GM12878 (cell line): ENCODE measurements around the gene DLG2. TPM values are rescaled to one million over a fixed set of nuclear protein-coding genes. Genes with fewer than 3 reads are reported as not detected.

Experiments
- ATAC-seq: fragments of 200-7000 bp; cut with Tn5 transposase; 3 replicates; pipeline ENCODE4 v1.9.1; 2020; ENCODE audit warnings: mild to moderate bottlenecking, moderate library complexity
- BruUV-seq: library from RNA; stranded (reverse); fragments of 400-500 nt; replicated peaks from 2 replicates; lab custom pipeline; 2021; lab: Mats Ljungman, UMichigan
- CTCF ChIA-PET: fragments of 300-600 bp; sonication (Branson Sonifier 250); formaldehyde crosslinking; extraction: SDS; loops from one replicate; lab custom pipeline; 2021; ENCODE audit warnings: inconsistent platforms; lab: Yijun Ruan, JAX
- POLR2A ChIA-PET: fragments of 350-600 bp; formaldehyde crosslinking; extraction: SDS; loops from one replicate; lab custom pipeline; 2021; ENCODE audit warnings: inconsistent platforms; lab: Charles Lee
- RAD21 ChIA-PET: fragments of 300-600 bp; sonication (Branson Sonifier 250); formaldehyde crosslinking; loops from one replicate; lab custom pipeline; 2023; ENCODE audit warnings: antibody characterized with exemption; ENCODE audit not compliant: unreplicated experiment; lab: Charles Lee
- SMC1A ChIA-PET: fragments of 300-600 bp; sonication (Branson Sonifier 250); formaldehyde crosslinking; loops from one replicate; lab custom pipeline; 2023; ENCODE audit not compliant: unreplicated experiment, uncharacterized antibody; lab: Charles Lee
- DNase-seq: peaks from one replicate; pipeline ENCODE4 v3.0.0-alpha.2; 2011; ENCODE audit warnings: low read depth, low spot score
- FAIRE-seq: peaks from 3 replicates; lab custom pipeline; 2011; peaks lifted over from hg19 to GRCh38; lab: Jason Lieb, UNC
- H2AFZ ChIP-seq: 2 replicates; pipeline ENCODE4 v1.6.0; 2011; ENCODE audit warnings: low read depth, low read length, control low read depth; ENCODE audit not compliant: control insufficient read depth
- H3K27ac ChIP-seq: 2 replicates; pipeline ENCODE4 v1.5.1; 2011; ENCODE audit warnings: control low read depth; ENCODE audit not compliant: control insufficient read depth, insufficient read depth
- H3K27me3 ChIP-seq, 2 experiments: replicated peaks in 1 of 2; 2 replicates each; pipeline versions ENCODE4 v1.6.0 to v1.6.1; 2011; ENCODE audit warnings: low read length in 1 of 2; ENCODE audit not compliant: control insufficient read depth in 2 of 2, insufficient read depth in 2 of 2
- H3K36me3 ChIP-seq, 2 experiments: 2 replicates each; pipeline ENCODE4 v1.5.1; 2011; ENCODE audit warnings: low read length in 1 of 2; ENCODE audit not compliant: control insufficient read depth in 2 of 2, insufficient read depth in 2 of 2
- H3K4me1 ChIP-seq: 2 replicates; pipeline ENCODE4 v1.6.1; 2011; ENCODE audit warnings: mild to moderate bottlenecking, low read length, moderate library complexity, mixed read lengths; ENCODE audit not compliant: control insufficient read depth, insufficient read depth
- H3K4me2 ChIP-seq: 2 replicates; pipeline ENCODE4 v1.6.0; 2011; ENCODE audit warnings: control low read depth; ENCODE audit not compliant: control insufficient read depth, insufficient read depth
- H3K4me3 ChIP-seq: fragments of 200-600 bp; sonication (generic); 2 replicates; pipeline ENCODE4 v1.5.1; 2016
- H3K79me2 ChIP-seq: 2 replicates; pipeline ENCODE4 v1.6.0; 2011; ENCODE audit warnings: low read length; ENCODE audit not compliant: control insufficient read depth, insufficient read depth
- H3K9ac ChIP-seq: 2 replicates; pipeline ENCODE4 v1.8.0; 2011; ENCODE audit warnings: low read length, control low read depth, mixed read lengths; ENCODE audit not compliant: control insufficient read depth, insufficient read depth
- H3K9me3 ChIP-seq: replicated peaks from 3 replicates; pipeline ENCODE4 v1.5.1; 2011; ENCODE audit warnings: mild to moderate bottlenecking, low read length; ENCODE audit not compliant: control insufficient read depth, insufficient read depth
- H4K20me1 ChIP-seq: 2 replicates; pipeline ENCODE4 v1.6.0; 2011; ENCODE audit not compliant: control insufficient read depth, insufficient read depth
- BHLHE40 ChIP-seq, 2 experiments: fragments of 450-650 bp in 1 of 2; IDR thresholded peaks; 2 replicates each; pipeline ENCODE4 v1.6.1; 2011 to 2017; ENCODE audit warnings: low read depth in 2 of 2, borderline replicate concordance in 1 of 2, improper control_type of control experiment in 1 of 2, low read length in 1 of 2, mild to moderate bottlenecking in 1 of 2
- MLLT1 ChIP-seq: fragments of 450-650 bp; IDR thresholded peaks from 2 replicates; pipeline ENCODE4 v1.6.1; 2016; ENCODE audit warnings: mild to moderate bottlenecking
- MTA2 ChIP-seq: fragments of 450-650 bp; IDR thresholded peaks from 2 replicates; pipeline ENCODE4 v1.6.1; 2016; ENCODE audit warnings: low read depth, mild to moderate bottlenecking, moderate library complexity
- RBBP5 ChIP-seq: fragments of 200-600 bp; sonication (generic); conservative IDR thresholded peaks from 2 replicates; pipeline ENCODE4 v1.6.1; 2016
- TBL1XR1 ChIP-seq: IDR thresholded peaks from 2 replicates; pipeline ENCODE4 v1.6.1; 2012; ENCODE audit warnings: low read depth, low read length, improper control_type of control experiment
- ZBED1 ChIP-seq: IDR thresholded peaks from 2 replicates; pipeline ENCODE4 v1.6.1; 2016; ENCODE audit warnings: borderline replicate concordance
- ZNF592 ChIP-seq: fragments of 450-650 bp; IDR thresholded peaks from 2 replicates; pipeline ENCODE4 v1.6.1; 2017; ENCODE audit warnings: mild to moderate bottlenecking, moderate library complexity
- WGBS: methylation state at CpG from one replicate; pipeline ENCODE4 v1.1.6; 2016; ENCODE audit warnings: low lambda C conversion rate; ENCODE audit not compliant: insufficient replicate concordance, insufficient coverage; ENCODE audit errors: missing lambda C conversion rate; 5-methylcytosine and 5-hydroxymethylcytosine counted together
- in situ Hi-C: fragments of 300-500 bp; cut with MboI; formaldehyde crosslinking; loops from 9 replicates; pipeline ENCODE4 v1.14.3; 2018; ENCODE audit warnings: mixed read lengths
- intact Hi-C: fragments of 100-400 bp; cut with micrococcal nuclease; formaldehyde crosslinking; loops from one replicate; pipeline ENCODE4 v1.14.2; 2022; ENCODE audit not compliant: unreplicated experiment
- polyA plus RNA-seq, 11 experiments: library from polyadenylated mRNA; depleted of rRNA in 4 of 11; unstranded in 6 of 11; stranded (reverse) in 5 of 11; fragments of >200 nt; fragmentation: Nextera tagmentation in 4 of 11; fragmentation: Illumina TruSeq in 1 of 11; extraction: Ambion mirVana in 4 of 11; extraction: Trizol in 1 of 11; gene quantifications; 1 replicate in 1 of 11; 2 replicates in 10 of 11; pipeline versions ENCODE4 v1.2.1 to v1.2.3, GENCODE V29; 2011 to 2016; ENCODE audit warnings: inconsistent platforms in 2 of 11, missing spikeins in 2 of 11, low read depth in 1 of 11
- total RNA-seq, 4 experiments: library from RNA; depleted of rRNA in 3 of 4; stranded (reverse); fragments of >200 nt in 3 of 4; fragmentation: Illumina TruSeq in 1 of 4; extraction: Trizol in 1 of 4; gene quantifications; 2 replicates each; pipeline versions ENCODE4 v1.2.1 to v1.2.3, GENCODE V29; 2013 to 2021

The DLG2 gene
- total and polyA plus RNA-seq, 10 of the 15 experiments (the other 5 are each of a cell fraction or from before 2014, with no cell fraction given), result 0.09 to 0.98 (median 0.35) TPM

GRCh38 chr11:84544566-84544965 lies 1082.6 kb downstream of the DLG2 start:
- intact Hi-C loops, result no loop called here
- no peak for FAIRE-seq
- ChIA-PET POLR2A (no interaction called here), CTCF (interaction anchor here (1.1 kb wide), 1 partner anchor 161 kb away, joined by 4 read pairs; no protein-coding TSS in a partner anchor), SMC1A (interaction anchor here (1.2 kb wide), 1 partner anchor 10 kb away, joined by 4 read pairs; no protein-coding TSS in a partner anchor), RAD21 (no interaction called here)
- in situ Hi-C loops, result no loop called here
- no peak overlapping the region for H2AFZ ChIP-seq
- no peaks in the 10 kb centered on the region for H4K20me1 ChIP-seq
- no peak overlapping the region for H3K27ac ChIP-seq
- H3K9me3 ChIP-seq, result no peaks in the 10 kb centered on the region
- TF ChIP-seq MLLT1 (no peak), MTA2 (no peak), TBL1XR1 (no peak), RBBP5 (no peak), ZBED1 (no peak), BHLHE40 (IDR thresholded peaks at IDR 0.05; ENCODE audit: borderline replicate concordance in 1 of 2, low read depth in 2 of 2, low read length in 1 of 2) (no peak), ZNF592 (no peak)
- no peak overlapping the region for H3K4me2 ChIP-seq
- H3K4me3 ChIP-seq, result no peak overlapping the region
- no peak for DNase-seq
- 15% methylated on average over 2 of the region's 2 CpGs for WGBS
- no TSS peak for BruUV-seq
- no peaks in the 10 kb centered on the region for H3K4me1 ChIP-seq
- H3K9ac ChIP-seq, result no peak overlapping the region
- no peaks in the 10 kb centered on the region for H3K36me3 ChIP-seq
- H3K79me2 ChIP-seq, result no peaks in the 10 kb centered on the region
- no peaks in the 10 kb centered on the region for H3K27me3 ChIP-seq
- ATAC-seq, result no peak
